ENCODE data around the gene CACNA1C. TPM values are rescaled to one million over a fixed set of nuclear protein-coding genes. Genes with fewer than 3 reads are reported as not detected.

The CACNA1C gene
- total and polyA plus RNA-seq, 4 donors, result 4.3 to 114 (median 46.3) TPM

GRCh38 chr12:2139651-2140050, 86.9 kb downstream of the CACNA1C start:
- Histone ChIP-seq H3K27me3 (ENCODE audit: control insufficient read depth in 1 of 2, insufficient read depth in 2 of 2, low read length in 1 of 2) (no peaks in the 10 kb centered on the region), H3K36me3 (ENCODE audit: control insufficient read depth in 1 of 2, insufficient read depth in 2 of 2, low read length in 1 of 2) (no peaks in the 10 kb centered on the region), H3K4me1 (ENCODE audit: control insufficient read depth in 1 of 2, insufficient read depth in 2 of 2, low read length in 2 of 2) (no peaks in the 10 kb centered on the region), H3K4me3 (ENCODE audit: low read length in 2 of 2) (no peak overlapping the region), H3K27ac (ENCODE audit: low read depth in 1 of 2, low read length in 2 of 2) (no peak overlapping the region), H3K9me3 (ENCODE audit: control insufficient read depth, low read length) (no peaks in the 10 kb centered on the region)
- intact Hi-C loops (cut with DNase I), result no loop called here
- 89 to 92% methylated on average over 10 of the region's 10 CpGs for WGBS, 2 donors
- ATAC-seq (ENCODE audit: low FRiP score) (no peak), DNase-seq (no peak)

GRCh38 chr12:2140858-2141519, 88.2 kb downstream of the CACNA1C start:
- Histone ChIP-seq H3K27ac (ENCODE audit: low read depth in 1 of 2, low read length in 2 of 2) (no peak overlapping the region), H3K4me3 (ENCODE audit: low read length in 2 of 2) (no peak overlapping the region), H3K4me1 (ENCODE audit: control insufficient read depth in 1 of 2, insufficient read depth in 2 of 2, low read length in 2 of 2) (peaks cover 0 to 4% of the 10 kb centered on the region in 2 donors), H3K36me3 (ENCODE audit: control insufficient read depth in 1 of 2, insufficient read depth in 2 of 2, low read length in 1 of 2) (no peaks in the 10 kb centered on the region), H3K27me3 (ENCODE audit: control insufficient read depth in 1 of 2, insufficient read depth in 2 of 2, low read length in 1 of 2) (no peaks in the 10 kb centered on the region), H3K9me3 (ENCODE audit: control insufficient read depth, low read length) (no peaks in the 10 kb centered on the region)
- WGBS, 2 donors, result 33 to 47% methylated on average over 9 of the region's 9 CpGs
- no peak for ATAC-seq (ENCODE audit: low FRiP score)
- no peak for DNase-seq
- intact Hi-C loops (cut with DNase I), result no loop called here

- intact Hi-C loops (cut with DNase I), result no loop called here
- Histone ChIP-seq H3K4me3 (ENCODE audit: low read length in 2 of 2) (no peak overlapping the region), H3K27me3 (ENCODE audit: control insufficient read depth in 1 of 2, insufficient read depth in 2 of 2, low read length in 1 of 2) (no peaks in the 10 kb centered on the region), H3K27ac (ENCODE audit: low read depth in 1 of 2, low read length in 2 of 2) (no peak overlapping the region), H3K4me1 (ENCODE audit: control insufficient read depth in 1 of 2, insufficient read depth in 2 of 2, low read length in 2 of 2) (peaks cover 2 to 15% of the 10 kb centered on the region in 2 donors), H3K36me3 (ENCODE audit: control insufficient read depth in 1 of 2, insufficient read depth in 2 of 2, low read length in 1 of 2) (no peaks in the 10 kb centered on the region), H3K9me3 (ENCODE audit: control insufficient read depth, low read length) (no peaks in the 10 kb centered on the region)
- DNase-seq (no peak), ATAC-seq (ENCODE audit: low FRiP score) (no peak)
- 91% methylated on average over 10 of the region's 10 CpGs for WGBS, 2 donors
These were observed 89.3 kb downstream of the CACNA1C start for GRCh38 chr12:2142068-2142467.

- intact Hi-C loops (cut with DNase I), result no loop called here
- no peak overlapping the region for H3K4me3 ChIP-seq (ENCODE audit: low read length in 2 of 2)
- H3K36me3 ChIP-seq (ENCODE audit: control insufficient read depth in 1 of 2, insufficient read depth in 2 of 2, low read length in 1 of 2), result no peaks in the 10 kb centered on the region
- WGBS, 2 donors, result 17 to 26% methylated on average over 1 of the region's 1 CpG
- H3K27ac ChIP-seq (ENCODE audit: low read depth in 1 of 2, low read length in 2 of 2), result no peak overlapping the region
- peaks cover 2 to 17% of the 10 kb centered on the region in 2 donors for H3K4me1 ChIP-seq (ENCODE audit: control insufficient read depth in 1 of 2, insufficient read depth in 2 of 2, low read length in 2 of 2)
- H3K27me3 ChIP-seq (ENCODE audit: control insufficient read depth in 1 of 2, insufficient read depth in 2 of 2, low read length in 1 of 2), result no peaks in the 10 kb centered on the region
- no peaks in the 10 kb centered on the region for H3K9me3 ChIP-seq (ENCODE audit: control insufficient read depth, low read length)
- ATAC-seq (ENCODE audit: low FRiP score) (no peak), DNase-seq (no peak)
These were observed 92.2 kb downstream of the CACNA1C start for GRCh38 chr12:2144951-2145350.

- no peak overlapping the region for H3K27ac ChIP-seq (ENCODE audit: low read depth in 1 of 2, low read length in 2 of 2)
These were observed 92.7 kb downstream of the CACNA1C start for GRCh38 chr12:2145433-2145998.

GRCh38 chr12:2147335-2147734, 94.5 kb downstream of the CACNA1C start:
- Histone ChIP-seq H3K9me3 (ENCODE audit: control insufficient read depth, low read length) (no peaks in the 10 kb centered on the region), H3K27me3 (ENCODE audit: control insufficient read depth in 1 of 2, insufficient read depth in 2 of 2, low read length in 1 of 2) (no peaks in the 10 kb centered on the region), H3K36me3 (ENCODE audit: control insufficient read depth in 1 of 2, insufficient read depth in 2 of 2, low read length in 1 of 2) (no peaks in the 10 kb centered on the region), H3K4me1 (ENCODE audit: control insufficient read depth in 1 of 2, insufficient read depth in 2 of 2, low read length in 2 of 2) (peaks cover 2 to 24% of the 10 kb centered on the region in 2 donors), H3K27ac (ENCODE audit: low read depth in 1 of 2, low read length in 2 of 2) (no peak overlapping the region), H3K4me3 (ENCODE audit: low read length in 2 of 2) (no peak overlapping the region)
- DNase-seq (no peak), ATAC-seq (ENCODE audit: low FRiP score) (no peak)
- 87 to 90% methylated on average over 1 of the region's 1 CpG for WGBS, 2 donors
- intact Hi-C loops (cut with DNase I), result no loop called here

More at GRCh38 chr12:2145433-2145998, 92.7 kb downstream of the CACNA1C start:
- Histone ChIP-seq H3K4me3 (ENCODE audit: low read length in 2 of 2) (no peak overlapping the region), H3K36me3 (ENCODE audit: control insufficient read depth in 1 of 2, insufficient read depth in 2 of 2, low read length in 1 of 2) (no peaks in the 10 kb centered on the region), H3K9me3 (ENCODE audit: control insufficient read depth, low read length) (no peaks in the 10 kb centered on the region), H3K27me3 (ENCODE audit: control insufficient read depth in 1 of 2, insufficient read depth in 2 of 2, low read length in 1 of 2) (no peaks in the 10 kb centered on the region), H3K4me1 (ENCODE audit: control insufficient read depth in 1 of 2, insufficient read depth in 2 of 2, low read length in 2 of 2) (peaks cover 2 to 22% of the 10 kb centered on the region in 2 donors)
- 23 to 44% methylated on average over 7 of the region's 7 CpGs for WGBS, 2 donors
- intact Hi-C loops (cut with DNase I), result no loop called here
- DNase-seq, result no peak
- ATAC-seq (ENCODE audit: low FRiP score), result no peak

GRCh38 chr12:2149091-2149490, 96.3 kb downstream of the CACNA1C start:
- no peak for ATAC-seq (ENCODE audit: low FRiP score)
- Histone ChIP-seq H3K9me3 (ENCODE audit: control insufficient read depth, low read length) (no peaks in the 10 kb centered on the region), H3K27ac (ENCODE audit: low read depth in 1 of 2, low read length in 2 of 2) (no peak overlapping the region), H3K36me3 (ENCODE audit: control insufficient read depth in 1 of 2, insufficient read depth in 2 of 2, low read length in 1 of 2) (no peaks in the 10 kb centered on the region), H3K4me3 (ENCODE audit: low read length in 2 of 2) (no peak overlapping the region), H3K4me1 (ENCODE audit: control insufficient read depth in 1 of 2, insufficient read depth in 2 of 2, low read length in 2 of 2) (peaks cover 5 to 24% of the 10 kb centered on the region in 2 donors), H3K27me3 (ENCODE audit: control insufficient read depth in 1 of 2, insufficient read depth in 2 of 2, low read length in 1 of 2) (no peaks in the 10 kb centered on the region)
- no peak for DNase-seq
- intact Hi-C loops (cut with DNase I), result no loop called here
- 16 to 30% methylated on average over 3 of the region's 3 CpGs for WGBS, 2 donors

- intact Hi-C loops (cut with DNase I), result no loop called here
- Histone ChIP-seq H3K9me3 (ENCODE audit: control insufficient read depth, low read length) (no peaks in the 10 kb centered on the region), H3K4me1 (ENCODE audit: control insufficient read depth in 1 of 2, insufficient read depth in 2 of 2, low read length in 2 of 2) (peaks cover 5 to 20% of the 10 kb centered on the region in 2 donors), H3K27me3 (ENCODE audit: control insufficient read depth in 1 of 2, insufficient read depth in 2 of 2, low read length in 1 of 2) (no peaks in the 10 kb centered on the region), H3K4me3 (ENCODE audit: low read length in 2 of 2) (no peak overlapping the region), H3K36me3 (ENCODE audit: control insufficient read depth in 1 of 2, insufficient read depth in 2 of 2, low read length in 1 of 2) (no peaks in the 10 kb centered on the region), H3K27ac (ENCODE audit: low read depth in 1 of 2, low read length in 2 of 2) (no peak overlapping the region)
- no peak for DNase-seq
- 27 to 31% methylated on average over 3 of the region's 3 CpGs for WGBS, 2 donors
- no peak for ATAC-seq (ENCODE audit: low FRiP score)
These were observed 98.0 kb downstream of the CACNA1C start for GRCh38 chr12:2150833-2151232.

GRCh38 chr12:2151391-2151790, 98.6 kb downstream of the CACNA1C start:
- H3K27me3 ChIP-seq (ENCODE audit: control insufficient read depth in 1 of 2, insufficient read depth in 2 of 2, low read length in 1 of 2), result no peaks in the 10 kb centered on the region
- no peaks in the 10 kb centered on the region for H3K36me3 ChIP-seq (ENCODE audit: control insufficient read depth in 1 of 2, insufficient read depth in 2 of 2, low read length in 1 of 2)
- no peak overlapping the region for H3K27ac ChIP-seq (ENCODE audit: low read depth in 1 of 2, low read length in 2 of 2)
- no peak overlapping the region for H3K4me3 ChIP-seq (ENCODE audit: low read length in 2 of 2)
- H3K4me1 ChIP-seq (ENCODE audit: control insufficient read depth in 1 of 2, insufficient read depth in 2 of 2, low read length in 2 of 2), result peaks cover 5 to 15% of the 10 kb centered on the region in 2 donors
- intact Hi-C loops (cut with DNase I), result no loop called here
- no peaks in the 10 kb centered on the region for H3K9me3 ChIP-seq (ENCODE audit: control insufficient read depth, low read length)
- WGBS, 2 donors, result 55 to 65% methylated on average over 5 of the region's 5 CpGs
- no peak for ATAC-seq (ENCODE audit: low FRiP score)
- DNase-seq, result no peak
